ENCODE data around the gene SYNDIG1. TPM values are rescaled to one million over a fixed set of nuclear protein-coding genes. Genes with fewer than 3 reads are reported as not detected.

Gene SYNDIG1
- total RNA-seq, 1 experiment from 2014 or later = 5.4 TPM

DNA sequence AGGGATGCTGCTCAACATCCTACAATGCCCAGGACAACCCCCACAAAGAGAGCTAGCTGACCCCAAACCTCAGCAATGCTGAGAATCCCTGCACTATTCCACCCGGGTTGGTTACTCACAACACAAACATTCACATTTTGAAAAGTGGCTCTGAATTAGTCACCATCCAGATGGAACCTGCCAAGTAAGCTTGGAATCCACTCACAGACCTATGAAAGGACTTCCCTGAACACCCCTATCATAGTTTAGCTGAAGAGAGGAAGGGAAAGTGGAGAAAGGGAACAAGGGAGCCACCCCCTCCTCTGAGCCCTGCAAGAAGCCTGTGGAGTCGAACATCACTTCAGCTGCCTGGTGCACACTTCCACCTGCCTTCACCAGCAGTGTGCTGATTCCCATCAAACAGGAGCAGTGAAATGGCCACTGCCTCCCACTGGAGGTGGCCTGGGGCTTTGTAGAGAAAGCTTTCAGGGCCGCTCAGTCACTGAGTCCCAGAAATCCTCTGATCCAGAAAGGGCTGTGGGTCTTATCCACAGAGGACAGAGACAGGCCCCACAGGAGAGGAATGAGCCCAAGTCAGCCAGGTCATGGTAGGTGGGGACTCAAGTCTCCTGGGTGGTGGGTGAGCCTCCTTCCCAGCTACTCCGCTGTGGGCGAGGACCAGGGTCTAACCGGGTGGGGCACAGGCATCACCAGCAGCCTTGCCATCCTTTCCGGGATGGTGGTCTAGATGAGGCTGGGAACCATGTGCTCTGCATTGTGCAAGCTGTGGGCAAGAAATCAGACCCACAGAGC is 203.7 kb downstream of the SYNDIG1 start:
- H3K14ac ChIP-seq (ENCODE audit: insufficient read depth, low read length) = no peak overlapping the region
- WGBS (ENCODE audit: extremely low coverage, insufficient read length, low lambda C conversion rate) = no CpG with 5 or more reads among the region's 7 CpGs
- Mint-ChIP-seq H3K9me3 (no peaks in the 10 kb centered on the region; a peak in 1 of 5 replicates), H3K27me3 (ENCODE audit: low read depth) (no peaks in the 10 kb centered on the region; the same call in none of the 2 replicates), H3K27ac (no peak overlapping the region), H3K36me3 (ENCODE audit: insufficient read depth in 1 of 3, low read depth in 3 of 3) (no peaks in the 10 kb centered on the region), H3K4me1 (peaks cover 2 to 8% of the 10 kb centered on the region in 2 experiments; a peak in 1 of 4 replicates), H3K4me3 (no peak overlapping the region)
- no peaks in the 10 kb centered on the region for H3K27me3 ChIP-seq (ENCODE audit: insufficient read depth, low read length)
- H2BK120ac ChIP-seq (ENCODE audit: low read depth, low read length, poor library complexity, severe bottlenecking) = no peak overlapping the region
- H2AFZ ChIP-seq (ENCODE audit: low read length) = no peak overlapping the region
- H3K23me2 ChIP-seq (ENCODE audit: insufficient read length, low read depth, low read length, poor library complexity, severe bottlenecking) = no peaks in the 10 kb centered on the region
- no peaks in the 10 kb centered on the region for H3K79me1 ChIP-seq (ENCODE audit: insufficient read depth, low read depth, low read length, poor library complexity, severe bottlenecking)
- H3K79me2 ChIP-seq (ENCODE audit: insufficient read depth, low read length) = no peaks in the 10 kb centered on the region
- H3K4me2 ChIP-seq (ENCODE audit: insufficient read depth, insufficient read length, low read length) = no peak overlapping the region
- no peaks in the 10 kb centered on the region for H4K20me1 ChIP-seq (ENCODE audit: control insufficient read depth, insufficient read depth, insufficient read length)
- no peak overlapping the region for H3K27ac ChIP-seq (ENCODE audit: insufficient read length, low read depth, low read length)
- no peaks in the 10 kb centered on the region for H3K9me3 ChIP-seq (ENCODE audit: control insufficient read depth, low read depth, low read length)
- no peak overlapping the region for H2BK15ac ChIP-seq (ENCODE audit: low read depth, low read length)
- no peak overlapping the region for H3K56ac ChIP-seq (ENCODE audit: insufficient read length, low read depth, low read length)
- TF ChIP-seq, protein P1, sequence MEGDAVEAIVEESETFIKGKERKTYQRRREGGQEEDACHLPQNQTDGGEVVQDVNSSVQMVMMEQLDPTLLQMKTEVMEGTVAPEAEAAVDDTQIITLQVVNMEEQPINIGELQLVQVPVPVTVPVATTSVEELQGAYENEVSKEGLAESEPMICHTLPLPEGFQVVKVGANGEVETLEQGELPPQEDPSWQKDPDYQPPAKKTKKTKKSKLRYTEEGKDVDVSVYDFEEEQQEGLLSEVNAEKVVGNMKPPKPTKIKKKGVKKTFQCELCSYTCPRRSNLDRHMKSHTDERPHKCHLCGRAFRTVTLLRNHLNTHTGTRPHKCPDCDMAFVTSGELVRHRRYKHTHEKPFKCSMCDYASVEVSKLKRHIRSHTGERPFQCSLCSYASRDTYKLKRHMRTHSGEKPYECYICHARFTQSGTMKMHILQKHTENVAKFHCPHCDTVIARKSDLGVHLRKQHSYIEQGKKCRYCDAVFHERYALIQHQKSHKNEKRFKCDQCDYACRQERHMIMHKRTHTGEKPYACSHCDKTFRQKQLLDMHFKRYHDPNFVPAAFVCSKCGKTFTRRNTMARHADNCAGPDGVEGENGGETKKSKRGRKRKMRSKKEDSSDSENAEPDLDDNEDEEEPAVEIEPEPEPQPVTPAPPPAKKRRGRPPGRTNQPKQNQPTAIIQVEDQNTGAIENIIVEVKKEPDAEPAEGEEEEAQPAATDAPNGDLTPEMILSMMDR (conservative IDR thresholded peaks at IDR 0.05) = no peak
- H3K18ac ChIP-seq (ENCODE audit: insufficient read length, low read depth, low read length) = no peak overlapping the region
- no peak overlapping the region for H3K4ac ChIP-seq (ENCODE audit: low read depth, low read length)
- H3K23ac ChIP-seq (ENCODE audit: insufficient read length, low read depth, low read length) = no peak overlapping the region
- H3K9ac ChIP-seq (ENCODE audit: extremely low read depth, insufficient read length, low read length) = no peak overlapping the region
- H4K8ac ChIP-seq (replicated peaks; ENCODE audit: insufficient read length, low read depth, low read length) = no peak overlapping the region
- no peak overlapping the region for H2BK20ac ChIP-seq (ENCODE audit: low read depth, low read length, poor library complexity, severe bottlenecking)
- no peak overlapping the region for H3T11ph ChIP-seq (ENCODE audit: low read length)
- no peak overlapping the region for H4K5ac ChIP-seq (ENCODE audit: insufficient read length, low read depth, low read length)
- H4K91ac ChIP-seq (ENCODE audit: insufficient read length, low read depth, low read length) = no peak overlapping the region
- H3K4me1 ChIP-seq (ENCODE audit: insufficient read depth, low read length) = no peaks in the 10 kb centered on the region
- no peak overlapping the region for H2AK5ac ChIP-seq (ENCODE audit: insufficient read length, low read length)
- DNase-seq = no peak
- H2BK12ac ChIP-seq (ENCODE audit: insufficient read length, low read depth, low read length) = no peak overlapping the region
- no peak overlapping the region for H2BK5ac ChIP-seq (ENCODE audit: insufficient read length, low read length)
